Effector memory CD8-positive, alpha-beta T cell (primary cell): Measurements from ENCODE around the gene USP26.
"Not testable (repeated sequence)": the region's sequence is repeated elsewhere in the genome, so short reads cannot be mapped to it uniquely, and the experiment has no call there.

Experiments
- ATAC-seq: fragments of 150-1000 bp; cut with Tn5 transposase; replicated peaks from 2 replicates; pipeline ENCODE4 v1.10.0; 2021; ENCODE audit warnings: mild to moderate bottlenecking, moderate library complexity
- DNase-seq, 3 experiments: peaks; one replicate each; pipeline ENCODE4 v3.0.0; 2021
- H3K27ac Mint-ChIP-seq, 2 donors: one replicate each; pipeline ENCODE4 v1.8.0; 2022; ENCODE audit warnings: mild to moderate bottlenecking in 2 of 2, mixed read lengths in 2 of 2, moderate library complexity in 2 of 2
- H3K27me3 Mint-ChIP-seq, 2 donors: one replicate each; pipeline ENCODE4 v1.8.0; 2022; ENCODE audit warnings: mixed read lengths in 2 of 2
- H3K36me3 Mint-ChIP-seq: one replicate; pipeline ENCODE4 v1.8.0; 2022; ENCODE audit warnings: mild to moderate bottlenecking, moderate library complexity, mixed read lengths; ENCODE audit not compliant: insufficient read depth
- H3K4me1 Mint-ChIP-seq, 2 donors: one replicate each; pipeline ENCODE4 v1.8.0; 2022; ENCODE audit warnings: low read depth in 2 of 2, mixed read lengths in 2 of 2
- H3K4me3 Mint-ChIP-seq, 2 donors: one replicate each; pipeline ENCODE4 v1.8.0; 2022; ENCODE audit warnings: mild to moderate bottlenecking in 2 of 2, mixed read lengths in 2 of 2, moderate library complexity in 2 of 2
- H3K9me3 Mint-ChIP-seq, 2 donors: one replicate each; pipeline ENCODE4 v1.8.0; 2022; ENCODE audit warnings: mixed read lengths in 2 of 2

USP26 gene

DNA sequence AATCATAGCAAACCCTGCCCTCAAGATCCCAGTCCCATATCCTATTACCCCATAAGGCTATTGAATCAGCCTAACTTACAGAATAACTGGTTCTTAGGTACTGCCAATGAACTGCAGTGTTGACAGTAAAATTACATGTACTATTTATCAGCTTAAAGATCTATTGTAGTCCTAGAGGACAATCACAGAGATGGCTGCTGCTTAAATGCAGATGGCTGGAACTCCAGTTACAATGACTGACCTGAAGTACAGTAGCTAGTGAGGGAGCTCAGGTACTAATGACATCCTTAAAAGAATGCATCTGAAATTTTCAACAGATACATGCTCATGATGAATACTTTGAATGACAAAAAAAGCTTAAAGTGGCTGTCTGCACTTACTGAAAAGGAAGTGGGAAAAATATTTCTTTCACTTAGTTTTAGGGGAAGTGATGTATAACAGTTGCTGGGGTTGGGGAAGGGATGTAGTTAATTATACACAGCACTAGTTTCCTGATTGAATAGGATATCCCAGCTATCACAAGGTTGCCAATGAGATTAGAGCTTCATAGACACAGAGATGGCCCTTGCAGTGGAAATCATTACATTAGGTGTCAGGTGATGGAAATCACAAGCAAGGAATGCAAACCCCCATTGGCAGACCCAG, 42.0 kb downstream of the USP26 start:
- no peaks in the 10 kb centered on the region for H3K4me1 Mint-ChIP-seq
- DNase-seq (no peak), ATAC-seq (no peak)
- no peaks in the 10 kb centered on the region for H3K36me3 Mint-ChIP-seq
- no peak overlapping the region for H3K4me3 Mint-ChIP-seq
- no peaks in the 10 kb centered on the region for H3K9me3 Mint-ChIP-seq
- peaks cover 0 to 4% of the 10 kb centered on the region in 2 donors for H3K27me3 Mint-ChIP-seq
- no peak overlapping the region for H3K27ac Mint-ChIP-seq

DNA sequence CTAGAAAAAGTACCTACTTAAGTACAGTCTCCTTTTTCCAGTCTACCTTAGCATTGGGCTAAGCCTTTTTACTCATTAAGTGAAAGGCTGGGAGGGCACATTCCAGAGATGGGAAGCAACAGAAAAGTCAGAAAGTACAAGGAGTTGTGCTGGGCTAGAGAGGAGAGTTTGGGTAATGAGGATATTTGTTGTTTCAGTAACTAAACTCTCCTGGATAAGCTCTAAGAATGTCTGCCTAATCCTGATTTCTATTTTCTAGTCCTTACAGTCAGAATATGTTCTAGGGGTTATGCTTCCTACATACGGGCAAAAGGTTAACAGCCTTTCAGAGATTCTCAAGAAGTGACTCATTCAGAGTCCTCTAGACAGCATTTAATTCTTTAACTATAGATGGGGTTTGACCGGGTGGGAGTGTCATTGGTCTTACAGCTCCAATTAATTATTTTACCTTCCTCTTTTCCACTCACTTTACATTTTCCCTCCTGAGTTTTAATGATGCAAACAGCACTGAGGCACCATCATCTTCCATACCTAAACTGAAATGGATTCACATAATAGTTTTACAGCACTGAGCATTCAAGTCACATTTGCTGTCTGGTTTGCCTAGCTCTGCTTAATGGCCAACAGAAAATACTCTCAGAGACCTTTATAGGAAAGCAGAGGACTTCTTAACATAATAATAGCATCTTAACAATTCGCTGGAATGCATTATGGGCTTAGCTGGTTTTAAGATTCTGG, 42.9 kb downstream of the USP26 start:
- Mint-ChIP-seq H3K4me1 (no peaks in the 10 kb centered on the region), H3K27me3 (no peaks in the 10 kb centered on the region), H3K27ac (no peak overlapping the region), H3K36me3 (no peaks in the 10 kb centered on the region), H3K9me3 (no peaks in the 10 kb centered on the region), H3K4me3 (no peak overlapping the region)
- ATAC-seq (no peak), DNase-seq (no peak)

- H3K27ac Mint-ChIP-seq = no peak overlapping the region
- DNase-seq = no peak
- no peaks in the 10 kb centered on the region for H3K36me3 Mint-ChIP-seq
- no peak overlapping the region for H3K4me3 Mint-ChIP-seq
- no peaks in the 10 kb centered on the region for H3K4me1 Mint-ChIP-seq
- H3K27me3 Mint-ChIP-seq = no peaks in the 10 kb centered on the region
- no peak for ATAC-seq
- H3K9me3 Mint-ChIP-seq = no peaks in the 10 kb centered on the region
Measured at GRCh38 chrX:133048751-133049150, 48.2 kb downstream of the USP26 start.

DNA sequence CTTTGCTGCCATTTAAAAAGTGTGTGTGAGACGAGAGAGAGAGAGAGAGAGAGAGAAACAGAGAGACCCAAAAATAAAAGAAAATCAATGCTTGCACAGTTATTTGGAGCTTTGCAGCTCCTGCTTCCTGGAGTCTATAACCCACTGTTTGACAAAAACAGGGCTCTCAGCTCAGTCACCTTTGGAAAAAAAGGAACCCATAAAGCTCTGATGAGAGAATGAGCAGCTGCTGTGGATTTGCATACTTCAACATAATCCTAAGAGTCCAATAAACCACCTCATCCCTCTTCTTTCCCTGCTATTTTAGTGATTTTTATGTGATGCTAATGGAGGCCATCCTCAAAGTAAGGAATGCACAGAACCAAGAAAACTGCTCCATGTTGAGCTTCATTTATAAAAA, 50.3 kb downstream of the USP26 start:
- H3K4me3 Mint-ChIP-seq = no peak overlapping the region
- H3K27me3 Mint-ChIP-seq = no peaks in the 10 kb centered on the region
- no peak overlapping the region for H3K27ac Mint-ChIP-seq
- no peaks in the 10 kb centered on the region for H3K9me3 Mint-ChIP-seq
- ATAC-seq = no peak
- no peaks in the 10 kb centered on the region for H3K36me3 Mint-ChIP-seq
- H3K4me1 Mint-ChIP-seq = no peaks in the 10 kb centered on the region
- no peak for DNase-seq

DNA sequence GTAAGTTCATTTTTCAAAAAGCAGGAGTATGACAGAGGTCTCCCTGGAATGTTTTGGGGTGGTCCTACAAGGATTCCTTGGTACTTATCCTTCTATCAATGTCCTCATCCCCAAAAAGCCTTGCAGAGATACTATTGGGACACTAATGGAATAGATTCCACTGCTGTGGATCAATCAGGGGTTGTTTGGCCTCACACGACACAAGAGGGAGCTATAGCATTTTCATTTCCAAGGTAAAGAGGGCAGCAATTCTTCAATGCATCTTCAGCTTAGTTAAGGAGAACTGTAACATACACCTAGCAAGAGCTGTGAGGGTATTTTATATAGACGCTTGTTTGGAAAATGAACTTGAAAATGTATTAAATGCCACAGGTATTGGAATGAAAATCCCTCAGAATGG, 50.9 kb downstream of the USP26 start:
- no peak for DNase-seq
- no peaks in the 10 kb centered on the region for H3K27me3 Mint-ChIP-seq
- H3K27ac Mint-ChIP-seq = no peak overlapping the region
- no peaks in the 10 kb centered on the region for H3K9me3 Mint-ChIP-seq
- ATAC-seq = no peak
- H3K36me3 Mint-ChIP-seq = no peaks in the 10 kb centered on the region
- no peak overlapping the region for H3K4me3 Mint-ChIP-seq
- no peaks in the 10 kb centered on the region for H3K4me1 Mint-ChIP-seq

- not testable (repeated sequence) for ATAC-seq, H3K4me1 Mint-ChIP-seq, H3K4me3 Mint-ChIP-seq, H3K36me3 Mint-ChIP-seq, H3K27me3 Mint-ChIP-seq, H3K9me3 Mint-ChIP-seq, DNase-seq, H3K27ac Mint-ChIP-seq
Measured at GRCh38 chrX:133044145-133044786, 52.6 kb downstream of the USP26 start.

GRCh38 chrX:133042260-133042659, 54.6 kb downstream of the USP26 start:
- Mint-ChIP-seq H3K4me3 (no peak overlapping the region), H3K27me3 (peaks cover 0 to 8% of the 10 kb centered on the region in 2 donors), H3K9me3 (no peaks in the 10 kb centered on the region), H3K36me3 (no peaks in the 10 kb centered on the region), H3K4me1 (no peaks in the 10 kb centered on the region), H3K27ac (no peak overlapping the region)
- ATAC-seq (no peak), DNase-seq (no peak)

DNA sequence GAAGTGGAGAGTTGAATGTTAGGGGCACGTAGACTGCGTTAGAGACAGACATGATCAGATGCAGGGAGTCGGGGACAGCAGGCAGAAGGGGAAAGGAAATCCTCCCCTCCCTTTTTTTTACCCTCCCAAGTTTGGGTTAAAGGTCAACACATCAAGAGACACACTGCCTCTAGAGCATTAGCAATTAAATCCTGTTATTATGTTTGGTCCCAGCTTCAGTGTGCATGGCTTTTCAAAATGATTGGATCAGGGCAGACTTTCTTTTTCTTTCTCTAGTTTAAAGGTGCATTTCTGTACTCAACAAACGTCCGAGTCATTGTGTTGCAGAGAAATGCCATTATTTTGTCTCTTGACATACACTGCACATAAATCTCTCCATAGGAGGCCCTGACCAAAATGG, 63.9 kb downstream of the USP26 start:
- no peaks in the 10 kb centered on the region for H3K36me3 Mint-ChIP-seq
- H3K4me1 Mint-ChIP-seq = no peaks in the 10 kb centered on the region
- no peak overlapping the region for H3K27ac Mint-ChIP-seq
- DNase-seq = no peak
- H3K27me3 Mint-ChIP-seq = peaks cover 7 to 13% of the 10 kb centered on the region in 2 donors
- ATAC-seq = no peak
- H3K4me3 Mint-ChIP-seq = no peak overlapping the region
- no peaks in the 10 kb centered on the region for H3K9me3 Mint-ChIP-seq

- H3K27me3 Mint-ChIP-seq = no peaks in the 10 kb centered on the region
- DNase-seq = no peak
- no peak for ATAC-seq
- no peak overlapping the region for H3K27ac Mint-ChIP-seq
- H3K4me1 Mint-ChIP-seq = no peaks in the 10 kb centered on the region
- H3K4me3 Mint-ChIP-seq = no peak overlapping the region
- peaks cover 0 to 2% of the 10 kb centered on the region in 2 donors for H3K9me3 Mint-ChIP-seq
- H3K36me3 Mint-ChIP-seq = no peaks in the 10 kb centered on the region
Measured at GRCh38 chrX:133018229-133018628, 78.7 kb downstream of the USP26 start.

GRCh38 chrX:133007458-133007857, 89.5 kb downstream of the USP26 start:
- peaks cover 0 to 3% of the 10 kb centered on the region in 2 donors for H3K9me3 Mint-ChIP-seq
- no peak overlapping the region for H3K27ac Mint-ChIP-seq
- H3K4me1 Mint-ChIP-seq = no peaks in the 10 kb centered on the region
- no peak for DNase-seq
- ATAC-seq = no peak
- H3K27me3 Mint-ChIP-seq = no peaks in the 10 kb centered on the region
- no peaks in the 10 kb centered on the region for H3K36me3 Mint-ChIP-seq
- H3K4me3 Mint-ChIP-seq = no peak overlapping the region

DNA sequence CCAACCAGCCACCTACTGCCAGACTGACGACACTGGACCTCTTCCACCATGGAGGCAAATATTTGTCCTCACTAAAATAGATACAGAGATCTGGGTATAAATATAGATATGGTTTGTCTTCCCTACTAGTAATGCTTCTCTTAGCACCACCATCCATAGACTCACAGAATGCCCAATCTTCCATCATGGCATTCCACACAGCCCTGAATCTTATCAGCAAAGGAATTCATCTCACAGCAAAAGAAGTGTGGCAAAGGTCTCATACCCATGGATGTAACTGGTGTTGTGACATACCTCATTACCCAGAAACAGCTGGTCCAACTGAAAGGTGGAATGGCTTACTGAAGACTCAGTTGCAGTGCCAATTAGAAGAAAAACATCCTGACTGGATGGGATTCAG, 91.3 kb downstream of the USP26 start:
- Mint-ChIP-seq H3K4me1 (no peaks in the 10 kb centered on the region), H3K36me3 (no peaks in the 10 kb centered on the region), H3K9me3 (peaks cover 0 to 3% of the 10 kb centered on the region in 2 donors), H3K27me3 (no peaks in the 10 kb centered on the region), H3K27ac (no peak overlapping the region), H3K4me3 (no peak overlapping the region)
- no peak for DNase-seq
- ATAC-seq = no peak

DNA sequence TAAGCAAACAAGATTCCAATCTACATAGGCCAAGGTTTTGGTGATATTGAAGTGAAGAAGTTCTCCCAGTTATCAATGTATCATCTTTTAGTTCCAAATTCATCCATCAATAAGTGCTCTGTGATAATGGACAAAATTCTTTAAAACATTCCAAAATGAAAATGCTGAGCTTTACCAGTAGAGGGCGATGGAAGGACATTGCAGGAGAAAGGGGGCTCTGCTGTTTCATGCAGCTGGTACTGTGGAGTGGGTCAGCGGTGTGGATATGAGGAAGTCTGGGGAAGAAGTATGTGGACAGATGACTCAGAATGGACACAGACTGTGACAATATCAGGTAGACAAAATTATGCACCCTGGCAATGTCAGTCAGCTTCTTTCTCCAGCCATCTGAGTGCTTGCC, 91.9 kb downstream of the USP26 start:
- no peaks in the 10 kb centered on the region for H3K36me3 Mint-ChIP-seq
- no peak for ATAC-seq
- H3K9me3 Mint-ChIP-seq = peaks cover 0 to 3% of the 10 kb centered on the region in 2 donors
- no peak for DNase-seq
- H3K4me3 Mint-ChIP-seq = no peak overlapping the region
- no peaks in the 10 kb centered on the region for H3K4me1 Mint-ChIP-seq
- no peak overlapping the region for H3K27ac Mint-ChIP-seq
- no peaks in the 10 kb centered on the region for H3K27me3 Mint-ChIP-seq

GRCh38 chrX:132999209-132999608, 97.7 kb downstream of the USP26 start:
- no peaks in the 10 kb centered on the region for H3K4me1 Mint-ChIP-seq
- H3K36me3 Mint-ChIP-seq = no peaks in the 10 kb centered on the region
- H3K9me3 Mint-ChIP-seq = no peaks in the 10 kb centered on the region
- H3K27me3 Mint-ChIP-seq = peaks cover 0 to 6% of the 10 kb centered on the region in 2 donors
- H3K27ac Mint-ChIP-seq = no peak overlapping the region
- DNase-seq = no peak
- ATAC-seq = no peak
- no peak overlapping the region for H3K4me3 Mint-ChIP-seq

- ATAC-seq = no peak
- H3K27ac Mint-ChIP-seq = no peak overlapping the region
- no peaks in the 10 kb centered on the region for H3K36me3 Mint-ChIP-seq
- H3K4me1 Mint-ChIP-seq = no peaks in the 10 kb centered on the region
- DNase-seq = no peak
- no peaks in the 10 kb centered on the region for H3K9me3 Mint-ChIP-seq
- no peak overlapping the region for H3K4me3 Mint-ChIP-seq
- H3K27me3 Mint-ChIP-seq = no peaks in the 10 kb centered on the region
Measured at GRCh38 chrX:132990835-132991234, 106.1 kb downstream of the USP26 start.
